Globus pallidus (tissue), 1 donor: ENCODE measurements around the gene SNN.

Experiments used
- DNase-seq: peaks from one replicate; pipeline ENCODE4 v3.0.0-alpha.2; 2015; ENCODE audit warnings: low spot score

Gene SNN

GRCh38 chr16:11667824-11668622 is at the start of gene SNN:
Gene SNN (plus strand): TSS chr16:11668455. CDS start chr16:11676060, 7,605 bp downstream.
- DNase-seq, result peak; percentile 89

- no peak for DNase-seq
These were observed 48.9 kb upstream of the SNN start for GRCh38 chr16:11619327-11619851.

- no peak for DNase-seq
These were observed 47.8 kb upstream of the SNN start for GRCh38 chr16:11620243-11621003.

GRCh38 chr16:11621539-11621919 is 46.7 kb upstream of the SNN start:
- no peak for DNase-seq

- no peak for DNase-seq
These were observed 46.2 kb upstream of the SNN start for GRCh38 chr16:11621920-11622651.

- DNase-seq, result no peak
These were observed 44.0 kb upstream of the SNN start for GRCh38 chr16:11624205-11624604.

DNA sequence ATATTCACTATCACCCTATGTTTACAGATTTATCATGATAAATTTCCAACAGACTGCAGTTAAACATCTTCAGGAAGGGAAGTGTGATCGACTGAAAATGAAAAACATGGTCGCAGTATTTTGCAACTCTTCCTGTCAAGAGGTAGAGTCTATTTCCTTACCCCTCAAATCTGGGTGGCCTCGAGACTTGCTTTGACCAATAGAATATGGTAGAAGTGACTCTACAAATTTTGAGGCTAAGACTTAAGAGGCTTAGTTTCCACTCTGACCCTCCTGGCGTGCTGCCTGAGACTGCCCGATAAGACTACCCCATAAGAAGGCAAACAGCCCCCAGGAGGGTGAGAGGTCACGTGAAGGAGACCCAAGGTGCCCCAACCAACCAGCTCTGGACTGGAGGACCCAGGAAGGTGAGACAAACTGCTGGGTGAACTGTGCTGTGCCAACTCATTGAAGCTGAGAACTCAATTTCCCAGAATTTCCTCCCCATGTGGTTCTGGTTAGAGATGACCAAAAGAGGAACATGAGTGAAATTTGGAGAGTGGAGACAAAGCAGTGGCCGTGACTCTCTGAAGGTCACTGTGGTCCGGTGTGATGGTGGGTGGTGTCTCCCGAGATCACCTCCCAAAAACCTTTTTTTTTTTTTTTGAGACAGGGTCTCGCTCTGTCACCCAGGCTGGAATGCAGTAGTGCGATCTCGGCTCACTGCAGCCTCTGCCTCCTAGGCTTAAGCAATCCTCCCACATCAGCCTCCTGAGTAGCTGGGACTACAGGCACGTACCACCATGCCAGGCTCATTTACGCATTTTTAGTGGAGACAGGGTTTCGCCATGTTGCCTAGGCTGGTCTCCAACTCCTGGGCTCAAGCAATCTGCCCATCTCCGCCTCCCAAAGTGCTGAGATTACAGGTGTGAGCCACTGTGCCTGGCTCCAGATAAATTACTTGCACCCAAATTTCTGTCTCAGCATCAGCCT is 43.3 kb upstream of the SNN start:
- DNase-seq, result no peak

GRCh38 chr16:11625769-11626168 is 42.5 kb upstream of the SNN start:
- DNase-seq, result no peak

DNA sequence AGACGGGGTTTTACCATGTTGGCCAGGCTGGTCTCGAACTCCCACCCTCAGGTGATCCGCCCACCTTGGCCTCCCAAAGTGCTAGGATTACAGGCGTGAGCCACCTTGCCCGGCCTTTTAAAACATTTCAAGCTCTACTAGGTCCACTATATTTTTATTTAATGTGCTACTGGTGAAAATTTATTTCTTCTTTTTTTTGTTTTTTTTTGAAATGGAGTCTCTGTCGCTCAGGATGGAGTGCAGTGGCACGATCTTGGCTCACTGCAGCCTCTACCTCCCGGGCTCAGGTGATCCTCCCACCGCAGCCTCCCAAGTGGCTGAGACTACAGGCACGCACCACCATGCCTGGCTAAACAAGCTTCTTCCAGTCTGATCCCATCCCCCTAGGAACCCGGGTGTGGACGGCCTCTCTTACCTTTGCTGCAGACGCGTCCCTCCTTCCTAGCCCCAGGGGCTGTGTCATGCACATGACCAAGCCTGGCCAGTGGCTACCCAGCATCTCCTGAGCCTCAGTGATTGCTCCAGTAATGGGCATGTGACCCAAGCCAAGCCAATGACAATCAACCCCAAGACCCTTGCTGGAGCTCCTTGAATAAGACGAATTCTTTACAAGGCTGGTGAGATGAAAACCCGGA is 41.5 kb upstream of the SNN start:
- DNase-seq, result no peak

DNA sequence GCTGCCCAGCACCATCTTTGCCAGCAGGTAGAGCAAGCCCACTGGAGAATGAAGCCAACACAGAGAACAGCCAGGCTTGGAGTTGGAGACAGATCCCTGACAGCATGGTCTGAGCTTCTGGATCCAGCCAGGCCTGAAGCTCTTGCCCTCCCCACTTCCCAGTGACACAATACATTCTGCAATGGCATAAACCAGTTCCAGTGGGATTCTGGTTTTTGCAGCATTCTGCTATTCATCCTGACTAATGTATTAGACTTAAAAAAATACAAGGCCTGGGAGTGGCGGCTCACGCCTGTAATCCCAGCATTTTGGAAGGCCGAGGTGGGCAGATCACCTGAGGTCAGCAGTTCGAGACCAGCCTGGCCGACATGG is 41.0 kb upstream of the SNN start:
- no peak for DNase-seq

DNA sequence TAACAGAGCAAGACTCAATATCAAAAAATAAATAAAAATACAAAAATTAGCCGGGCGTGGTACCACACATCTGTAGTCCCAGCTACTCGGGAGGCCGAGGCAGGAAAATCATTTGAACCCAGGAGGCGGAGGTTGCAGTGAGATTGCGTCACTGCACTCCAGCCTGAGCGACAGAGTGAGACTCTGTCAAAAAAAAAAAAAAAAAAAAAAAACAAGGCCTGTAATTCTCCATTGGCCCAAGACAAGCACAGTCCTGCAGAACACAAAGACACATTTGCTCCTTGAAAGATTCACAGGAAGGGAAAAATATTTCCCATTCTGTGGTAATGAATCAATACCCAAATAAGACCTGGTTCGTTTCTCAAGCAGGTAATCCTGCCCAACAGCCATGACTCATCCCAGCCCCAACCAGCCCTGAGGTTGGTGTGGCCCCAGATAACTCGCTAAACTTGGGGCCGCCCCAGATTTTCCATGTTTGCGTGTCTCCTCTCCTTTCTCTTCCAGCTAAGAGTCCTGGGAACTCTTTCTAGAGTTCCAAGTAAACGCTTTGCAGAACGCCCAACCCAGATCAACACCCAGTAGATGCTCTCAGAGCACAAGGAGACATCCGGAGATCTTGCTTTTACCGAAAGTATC is 40.3 kb upstream of the SNN start:
- no peak for DNase-seq

- no peak for DNase-seq
These were observed 38.9 kb upstream of the SNN start for GRCh38 chr16:11629071-11630030.

DNA sequence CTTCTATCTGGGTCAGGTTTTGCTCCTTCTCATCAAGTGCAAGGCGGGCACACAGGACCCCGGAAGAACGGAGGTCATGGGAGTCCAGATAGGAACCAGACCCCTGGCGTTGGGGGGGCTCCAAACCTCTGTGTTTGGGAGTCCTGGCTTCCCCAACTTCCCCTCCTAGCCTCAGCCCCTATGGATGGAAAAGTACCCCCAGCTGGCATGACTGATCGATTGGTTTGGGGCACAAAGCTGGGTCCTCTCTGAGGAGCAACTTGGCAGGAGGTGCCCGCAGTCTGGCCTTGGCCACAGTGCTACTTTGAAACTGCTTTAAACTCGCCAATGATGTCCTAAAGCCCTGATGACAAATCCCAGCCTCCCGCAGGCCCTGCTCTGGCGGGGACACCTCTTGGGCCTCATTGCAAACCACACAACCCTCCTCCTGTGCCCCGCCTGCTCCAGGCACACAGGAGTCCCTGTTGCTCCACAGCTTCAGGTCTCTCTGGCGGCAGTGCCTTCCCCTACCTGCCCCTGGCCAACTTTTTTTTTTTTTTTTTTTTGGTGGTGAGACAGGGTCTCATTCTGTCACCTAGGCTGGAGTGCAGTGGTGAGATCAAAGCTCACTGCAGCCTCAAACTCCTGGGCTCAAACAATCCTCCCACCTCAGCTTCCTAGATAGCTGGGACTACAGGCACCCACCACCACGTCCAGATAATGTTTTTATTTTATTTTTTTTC is 38.0 kb upstream of the SNN start:
- no peak for DNase-seq

- no peak for DNase-seq
These were observed 37.5 kb upstream of the SNN start for GRCh38 chr16:11630768-11631056.

- no peak for DNase-seq
These were observed 37.0 kb upstream of the SNN start for GRCh38 chr16:11631214-11631613.

DNA sequence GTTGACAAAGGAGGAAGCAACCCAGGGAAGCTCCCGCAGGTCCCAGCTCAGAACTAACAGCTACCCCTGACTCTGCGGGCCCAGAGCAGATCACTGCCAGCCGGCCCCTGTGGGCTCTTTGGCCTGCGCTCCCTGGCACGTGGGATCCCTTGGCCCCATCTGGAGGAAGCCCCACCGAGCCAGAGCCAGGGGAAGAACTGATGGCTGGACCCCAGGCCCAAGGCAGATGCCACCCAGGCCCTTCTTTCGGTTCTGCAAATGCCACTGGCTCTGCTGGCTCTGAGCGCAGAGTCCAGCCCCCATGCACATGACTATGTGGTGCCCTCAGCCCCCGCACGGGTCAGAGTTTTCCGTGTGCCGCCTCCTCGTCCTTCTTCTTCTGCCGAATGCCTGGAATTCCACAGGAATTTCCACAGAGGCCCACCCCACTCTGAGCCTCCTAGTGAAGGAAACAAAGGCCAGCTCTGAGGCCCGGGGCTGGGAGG is 35.8 kb upstream of the SNN start:
- DNase-seq, result no peak

DNA sequence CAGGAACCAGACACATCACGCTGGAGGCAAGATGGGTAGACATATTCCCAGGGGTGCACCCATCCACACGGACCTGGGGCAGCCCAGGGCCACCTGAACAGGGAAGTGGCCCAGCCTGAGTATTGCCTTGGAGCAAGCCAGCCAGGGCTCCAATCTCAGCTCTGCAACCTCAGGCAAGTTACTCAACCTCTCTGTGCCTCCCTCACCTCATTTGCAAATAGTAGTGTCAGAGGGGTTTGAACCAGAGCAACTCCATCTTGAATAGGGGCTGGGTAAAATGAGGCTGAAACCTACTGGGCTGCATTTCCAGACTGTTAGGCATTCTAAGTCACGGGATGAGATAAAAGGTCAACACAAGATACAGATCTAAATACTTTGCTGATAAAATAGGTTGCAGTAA is 35.1 kb upstream of the SNN start:
- DNase-seq, result no peak

- no peak for DNase-seq
These were observed 33.9 kb upstream of the SNN start for GRCh38 chr16:11634312-11634711.
